Activated naive CD4-positive, alpha-beta T cell treated with anti-CD3 and anti-CD28 coated beads, Interleukin-2, amount 50 U/mL, for 72 hours (primary cell): ENCODE data around the gene MOB3A. TPM values are rescaled to one million over a fixed set of nuclear protein-coding genes. Genes with fewer than 3 reads are reported as not detected.

Experiments used
- ATAC-seq, 2 donors: fragments of 150-1000 bp; cut with Tn5 transposase; 2 replicates each; pipeline ENCODE4 v1.10.0; 2021; ENCODE audit warnings: mild to moderate bottlenecking in 2 of 2, moderate library complexity in 2 of 2
- DNase-seq, 2 donors: peaks; one replicate each; pipeline ENCODE4 v3.0.0; 2021 to 2022; ENCODE audit warnings: low spot score in 2 of 2
- H3K27ac Mint-ChIP-seq, 2 donors: one replicate each; pipeline ENCODE4 v1.8.0; 2022; ENCODE audit warnings: mild to moderate bottlenecking in 2 of 2, mixed read lengths in 2 of 2
- H3K36me3 Mint-ChIP-seq, 2 donors: one replicate each; pipeline ENCODE4 v1.8.0; 2022; ENCODE audit warnings: mixed read lengths in 2 of 2
- H3K9me3 Mint-ChIP-seq, 2 donors: one replicate each; pipeline ENCODE4 v1.8.0; 2022; ENCODE audit warnings: mixed read lengths in 2 of 2
- total RNA-seq, 2 donors: library from RNA; stranded (reverse); gene quantifications; one replicate each; pipeline ENCODE4 v1.2.3, GENCODE V29; 2022

Gene MOB3A
- total RNA-seq, 2 donors from 2014 or later, result 91.8 to 183 TPM

DNA sequence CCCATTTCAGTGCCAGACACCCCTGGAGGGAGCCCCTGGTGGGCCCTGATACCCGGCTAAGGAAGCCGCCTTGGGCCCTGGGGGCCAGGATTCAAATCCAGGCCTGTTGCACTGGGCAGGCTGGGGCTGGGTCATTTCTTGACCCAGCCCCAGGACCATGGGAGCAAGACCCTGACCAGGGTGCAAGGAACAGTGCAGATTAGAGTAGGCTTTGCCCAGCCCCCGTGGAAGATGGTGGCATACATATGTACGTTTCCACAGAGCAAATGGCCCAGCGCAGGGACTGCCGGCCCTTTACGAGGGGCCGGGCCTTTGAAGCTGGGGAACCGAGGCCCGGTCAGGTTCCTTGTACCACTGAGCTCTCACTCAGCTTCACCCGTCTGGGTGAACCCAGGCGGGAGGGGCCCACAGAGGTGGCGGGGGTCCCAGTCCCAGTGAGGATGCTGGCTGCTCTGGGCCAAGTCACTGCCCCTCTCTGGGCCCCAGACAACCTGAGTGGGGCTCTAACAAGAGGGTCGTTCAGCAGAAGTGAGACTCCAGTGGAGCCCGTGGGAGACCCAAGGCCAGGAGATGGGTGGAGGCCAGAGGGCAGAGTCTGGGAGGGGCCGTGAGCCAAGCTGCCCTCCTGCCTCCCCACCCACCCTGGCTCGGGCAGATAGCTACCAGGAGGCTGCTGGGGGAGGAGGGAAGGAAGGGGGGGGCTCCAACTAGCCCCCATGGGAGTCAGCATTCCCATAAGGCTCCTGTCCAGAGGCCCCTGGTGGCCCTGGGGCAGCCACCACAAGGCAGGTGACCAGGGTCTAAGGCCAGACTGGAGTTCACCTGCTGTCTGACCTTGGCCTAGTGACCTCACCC, 47.8 kb downstream of the MOB3A start:
- no peak for ATAC-seq
- H3K27ac Mint-ChIP-seq, result peak overlapping the region; percentile 72 to 75
- peaks cover 0 to 7% of the 10 kb centered on the region in 2 donors for H3K36me3 Mint-ChIP-seq
- no peak for DNase-seq
- no peaks in the 10 kb centered on the region for H3K9me3 Mint-ChIP-seq

DNA sequence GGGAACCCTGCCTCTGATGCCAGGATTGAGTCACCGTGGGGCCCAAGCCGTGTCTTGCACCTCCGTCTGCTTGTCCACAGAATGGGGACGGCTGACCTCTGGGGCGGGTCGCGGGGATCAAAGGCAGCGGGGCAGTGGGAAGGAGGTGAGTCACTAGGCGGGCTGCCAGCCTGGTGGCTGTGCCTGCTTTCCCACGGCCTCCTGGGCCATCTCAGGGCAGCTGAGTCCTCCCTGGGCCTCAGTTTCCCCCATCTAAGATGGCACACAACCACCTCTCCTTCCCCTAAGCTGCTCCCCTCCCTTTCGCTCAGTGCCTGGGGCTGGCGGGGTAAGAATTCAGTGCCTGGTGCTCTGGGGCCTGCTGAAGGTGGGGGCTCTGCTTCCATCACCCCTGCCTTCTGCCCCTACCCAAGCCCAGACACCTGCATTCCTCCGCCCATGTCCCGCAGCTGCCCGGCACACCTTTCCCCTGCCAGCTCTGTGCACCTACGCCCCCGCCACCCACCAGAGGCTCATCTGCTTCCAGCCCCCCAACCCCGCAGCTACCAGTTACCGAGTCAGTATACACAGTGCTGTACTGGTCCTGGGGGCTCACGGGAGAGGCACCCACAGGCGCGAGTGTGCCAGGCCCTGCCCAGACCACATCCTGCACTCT, 48.5 kb downstream of the MOB3A start:
- ATAC-seq (no peak), DNase-seq (no peak)
- Mint-ChIP-seq H3K36me3 (peaks cover 0 to 7% of the 10 kb centered on the region in 2 donors), H3K9me3 (no peaks in the 10 kb centered on the region), H3K27ac (peak overlapping the region; percentile 57 to 77)

GRCh38 chr19:2047076-2047448, 49.1 kb downstream of the MOB3A start:
- no peak for DNase-seq

DNA sequence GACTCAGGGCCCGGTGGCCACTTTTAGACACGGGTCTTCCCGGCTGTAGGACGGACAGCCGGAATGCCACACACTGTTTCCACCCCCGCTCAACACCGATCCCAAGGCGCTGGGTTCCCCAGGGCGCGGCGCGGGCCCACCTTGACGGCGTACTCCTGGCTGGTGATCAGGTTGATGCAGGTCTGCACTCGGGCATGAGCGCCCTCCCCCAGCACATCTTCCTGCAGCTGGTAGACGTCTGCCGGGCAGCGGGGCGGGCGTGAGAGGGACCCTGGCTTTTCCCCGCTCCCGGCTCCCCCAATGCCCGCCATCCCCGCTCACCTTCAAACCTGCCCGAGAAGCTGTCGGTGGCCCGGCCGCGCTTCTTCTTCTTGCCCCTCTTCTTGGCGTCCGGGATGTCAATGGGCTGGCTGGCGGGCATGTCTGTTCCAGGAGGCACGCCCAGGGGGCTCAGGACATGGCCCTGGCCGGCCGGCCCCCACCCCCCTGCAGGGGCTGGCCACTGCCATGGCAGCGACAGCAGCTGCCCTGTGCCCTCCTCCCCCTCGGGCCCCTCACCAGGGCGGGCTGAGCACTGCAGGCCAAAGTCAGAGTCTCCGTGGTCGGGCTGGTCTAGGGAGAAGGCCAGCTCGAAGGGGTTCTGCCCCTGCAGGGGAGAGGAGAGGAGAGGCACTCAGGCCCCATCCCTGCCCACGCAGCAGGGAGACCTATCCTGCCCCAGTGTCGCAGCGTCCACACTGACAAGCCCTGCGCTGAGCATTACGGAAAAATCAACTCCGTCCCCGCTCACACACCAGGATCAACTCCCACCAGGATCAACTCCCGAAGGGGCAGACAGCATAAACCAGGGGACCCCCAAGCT, 49.8 kb downstream of the MOB3A start:
- ATAC-seq (no peak), DNase-seq (no peak)
- Mint-ChIP-seq H3K27ac (no peak overlapping the region), H3K9me3 (no peaks in the 10 kb centered on the region), H3K36me3 (peaks cover 1 to 9% of the 10 kb centered on the region in 2 donors)

More at GRCh38 chr19:2047076-2047448, 49.1 kb downstream of the MOB3A start:
- ATAC-seq, result no peak
- no peaks in the 10 kb centered on the region for H3K9me3 Mint-ChIP-seq
- H3K36me3 Mint-ChIP-seq, result peaks cover 0 to 7% of the 10 kb centered on the region in 2 donors
- peak overlapping the region in 1 of 2 donors; percentile 57 for H3K27ac Mint-ChIP-seq

DNA sequence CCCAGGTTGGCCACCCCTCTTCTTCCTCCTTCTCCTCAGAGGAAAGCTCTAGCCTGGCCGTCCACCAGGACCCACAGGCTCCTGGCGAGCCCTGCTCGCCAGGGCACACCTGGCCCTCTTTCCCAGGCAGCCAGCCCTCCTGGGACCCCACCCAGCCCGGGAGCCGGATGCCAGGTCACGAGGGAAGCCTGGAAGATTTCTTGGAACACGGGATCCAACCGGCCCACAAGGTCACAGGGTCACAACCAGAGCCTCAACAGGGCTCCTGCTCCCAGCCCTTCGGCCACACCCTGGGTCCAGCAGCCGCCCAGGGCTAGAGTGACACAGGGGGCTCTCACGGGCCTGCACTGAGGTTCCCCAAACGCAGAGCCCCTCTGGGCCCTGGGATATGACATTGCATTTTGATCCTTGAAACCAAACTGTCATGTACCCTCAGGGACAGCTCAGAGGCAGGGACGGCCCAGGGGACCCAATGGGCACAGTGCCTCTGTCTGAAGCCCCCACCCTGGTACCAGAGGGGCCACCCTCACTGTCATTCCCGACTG, 50.6 kb downstream of the MOB3A start:
- no peaks in the 10 kb centered on the region for H3K9me3 Mint-ChIP-seq
- peaks cover 4 to 13% of the 10 kb centered on the region in 2 donors for H3K36me3 Mint-ChIP-seq
- DNase-seq, result no peak
- no peak for ATAC-seq
- H3K27ac Mint-ChIP-seq, result no peak overlapping the region

DNA sequence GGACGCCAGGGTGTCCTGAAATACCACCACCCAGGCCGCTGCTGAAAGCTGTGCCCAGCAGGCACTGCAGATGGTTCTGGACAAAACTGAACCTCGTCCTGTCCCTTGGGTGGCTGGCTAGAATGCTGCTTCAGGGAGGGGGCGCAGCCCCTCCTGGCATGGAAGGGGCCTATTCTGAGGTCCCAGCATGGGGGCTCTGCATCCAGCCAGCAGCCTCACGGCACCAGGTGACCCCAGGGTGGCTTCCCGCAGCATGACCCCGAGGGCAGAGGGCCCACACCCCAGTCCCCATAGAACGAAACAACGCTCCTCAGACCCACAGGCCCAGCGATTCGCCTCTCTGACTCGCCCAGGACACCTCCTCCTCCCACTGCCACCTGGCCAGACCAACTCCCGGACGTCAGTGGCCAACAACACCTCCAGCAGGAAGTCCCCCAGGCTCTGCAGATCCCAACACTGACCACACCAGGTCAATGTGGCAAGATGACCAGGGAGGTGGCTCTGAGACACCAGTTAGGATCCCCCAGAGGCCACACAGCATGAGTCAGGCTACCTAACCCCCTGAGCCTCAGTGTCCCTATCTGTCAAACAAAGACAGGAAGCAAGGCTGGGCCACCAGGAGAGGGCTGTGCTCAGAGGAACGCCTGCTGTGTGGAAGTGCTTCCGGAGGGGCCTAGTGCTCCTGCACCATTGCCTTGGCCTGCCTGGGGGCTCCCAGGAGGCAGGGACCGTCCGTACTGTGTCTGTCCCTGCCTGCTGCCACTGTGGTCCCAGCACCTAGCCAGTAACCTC, 51.2 kb downstream of the MOB3A start:
- DNase-seq (no peak), ATAC-seq (no peak)
- Mint-ChIP-seq H3K27ac (peak overlapping the region; percentile 50 to 86), H3K9me3 (no peaks in the 10 kb centered on the region), H3K36me3 (peaks cover 4 to 10% of the 10 kb centered on the region in 2 donors)

GRCh38 chr19:2043961-2044708, 52.0 kb downstream of the MOB3A start:
- Mint-ChIP-seq H3K9me3 (no peaks in the 10 kb centered on the region), H3K27ac (peak overlapping the region in 1 of 2 donors; percentile 86), H3K36me3 (peaks cover 4 to 10% of the 10 kb centered on the region in 2 donors)
- DNase-seq (no peak), ATAC-seq (no peak)

- H3K9me3 Mint-ChIP-seq, result no peaks in the 10 kb centered on the region
- peak overlapping the region; percentile 36 to 86 for H3K27ac Mint-ChIP-seq
- DNase-seq, result no peak
- H3K36me3 Mint-ChIP-seq, result peaks cover 4 to 12% of the 10 kb centered on the region in 2 donors
- ATAC-seq, result no peak
Measured at GRCh38 chr19:2043251-2043641, 52.9 kb downstream of the MOB3A start.

GRCh38 chr19:2042485-2043250, 53.5 kb downstream of the MOB3A start:
- DNase-seq (no peak), ATAC-seq (no peak)
- Mint-ChIP-seq H3K36me3 (peaks cover 4 to 12% of the 10 kb centered on the region in 2 donors), H3K9me3 (no peaks in the 10 kb centered on the region), H3K27ac (peak overlapping the region; percentile 36 to 86)

- H3K27ac Mint-ChIP-seq, result peak overlapping the region; percentile 86 to 93
- peaks cover 4 to 12% of the 10 kb centered on the region in 2 donors for H3K36me3 Mint-ChIP-seq
- ATAC-seq (peak; percentile 91), DNase-seq (peak; percentile 99)
- H3K9me3 Mint-ChIP-seq, result no peaks in the 10 kb centered on the region
Measured at GRCh38 chr19:2041683-2042484, 54.2 kb downstream of the MOB3A start.

GRCh38 chr19:2041433-2041682, 54.8 kb downstream of the MOB3A start:
- H3K36me3 Mint-ChIP-seq, result peaks cover 4 to 12% of the 10 kb centered on the region in 2 donors
- peak overlapping the region; percentile 86 to 93 for H3K27ac Mint-ChIP-seq
- ATAC-seq (no peak), DNase-seq (no peak)
- H3K9me3 Mint-ChIP-seq, result no peaks in the 10 kb centered on the region

- ATAC-seq (no peak), DNase-seq (no peak)
- no peaks in the 10 kb centered on the region for H3K9me3 Mint-ChIP-seq
- H3K27ac Mint-ChIP-seq, result peak overlapping the region; percentile 86 to 93
- H3K36me3 Mint-ChIP-seq, result peaks cover 4 to 12% of the 10 kb centered on the region in 2 donors
Measured at GRCh38 chr19:2040647-2041432, 55.3 kb downstream of the MOB3A start.

GRCh38 chr19:2039959-2040646, 56.0 kb downstream of the MOB3A start:
- Mint-ChIP-seq H3K9me3 (peaks cover 0 to 4% of the 10 kb centered on the region in 2 donors), H3K36me3 (peaks cover 4 to 15% of the 10 kb centered on the region in 2 donors), H3K27ac (peak overlapping the region in 1 of 2 donors; percentile 86)
- ATAC-seq (no peak), DNase-seq (no peak)
